HL-60 (cell line): ENCODE measurements around the gene CUL1.
A peak's percentile ranks its signal among the peaks of the same experiment; 100 is the strongest.

ENCODE experiments used
- DNase-seq, 2 experiments: peaks; one replicate each; pipeline ENCODE4 v3.0.0-alpha.2; 2010 to 2020; ENCODE audit warnings: low read depth in 1 of 2, low spot score in 1 of 2
- H3K27ac ChIP-seq: fragments of 250-450 bp; sonication (Bioruptor Pico); replicated peaks from 2 replicates; pipeline ENCODE4 v1.5.1; 2020; ENCODE audit warnings: mild to moderate bottlenecking, moderate library complexity
- H3K27me3 ChIP-seq: fragments of 250-450 bp; sonication (Bioruptor Pico); 2 replicates; pipeline ENCODE4 v1.5.1; 2021; ENCODE audit warnings: mild to moderate bottlenecking, moderate library complexity; ENCODE audit not compliant: insufficient read depth, poor library complexity, severe bottlenecking
- H3K4me3 ChIP-seq: replicated peaks from 2 replicates; pipeline ENCODE4 v1.5.1; 2011; ENCODE audit warnings: mild to moderate bottlenecking, control low read depth, low read length; ENCODE audit not compliant: insufficient read depth
- CTCF ChIP-seq: IDR thresholded peaks from one replicate; pipeline ENCODE4 v1.5.1; 2011; ENCODE audit warnings: low read length, control low read depth, inconsistent platforms; ENCODE audit not compliant: insufficient read depth
- GABPA ChIP-seq: IDR thresholded peaks from 2 replicates; pipeline ENCODE4 v1.6.1; 2012; ENCODE audit warnings: low read depth
- POLR2AphosphoS5 ChIP-seq: IDR thresholded peaks from 2 replicates; pipeline ENCODE4 v1.6.1; 2012; ENCODE audit warnings: low read depth
- REST ChIP-seq: IDR thresholded peaks from 2 replicates; pipeline ENCODE4 v1.6.1; 2012; ENCODE audit warnings: low read depth; ENCODE audit not compliant: insufficient replicate concordance
- SPI1 ChIP-seq: IDR thresholded peaks from 2 replicates; pipeline ENCODE4 v1.6.1; 2012; ENCODE audit warnings: low read depth, mild to moderate bottlenecking, borderline replicate concordance

The CUL1 gene

GRCh38 chr7:148704970-148705369 lies 6.3 kb downstream of the CUL1 start:
- no peak overlapping the region for H3K27ac ChIP-seq
- no peak for DNase-seq
- H3K4me3 ChIP-seq, result no peak overlapping the region
- no peaks in the 10 kb centered on the region for H3K27me3 ChIP-seq
- TF ChIP-seq REST, result no peak
- no peak for TF ChIP-seq CTCF
- no peak for TF ChIP-seq SPI1
- no peak for TF ChIP-seq GABPA
- no peak for TF ChIP-seq POLR2AphosphoS5

- Histone ChIP-seq H3K4me3 (no peak overlapping the region), H3K27me3 (no peaks in the 10 kb centered on the region), H3K27ac (no peak overlapping the region)
- TF ChIP-seq REST (no peak), SPI1 (no peak), GABPA (no peak), POLR2AphosphoS5 (no peak), CTCF (no peak)
- DNase-seq, result no peak
Observed at GRCh38 chr7:148706368-148706767, 7.7 kb downstream of the CUL1 start.

- Histone ChIP-seq H3K27ac (no peak overlapping the region), H3K27me3 (no peaks in the 10 kb centered on the region), H3K4me3 (no peak overlapping the region)
- no peak for TF ChIP-seq REST
- no peak for TF ChIP-seq POLR2AphosphoS5
- TF ChIP-seq SPI1, result no peak
- TF ChIP-seq GABPA, result no peak
- DNase-seq, result peak in 1 of 2 experiments; percentile 70
Observed at GRCh38 chr7:148708026-148708885, 9.6 kb downstream of the CUL1 start.
